Ishikawa (cell line): Measurements from ENCODE around the gene KLF2.

Source experiments
- CEBPB ChIP-seq: IDR thresholded peaks from 2 replicates; pipeline ENCODE4 v1.6.1; 2012
- CREB1 ChIP-seq: IDR thresholded peaks from 2 replicates; pipeline ENCODE4 v1.6.1; 2012; ENCODE audit warnings: low read depth
- EGR1 ChIP-seq: IDR thresholded peaks from 2 replicates; pipeline ENCODE4 v1.6.1; 2012
- EP300 ChIP-seq: IDR thresholded peaks from 2 replicates; pipeline ENCODE4 v1.6.1; 2012; ENCODE audit warnings: borderline replicate concordance
- FOXM1 ChIP-seq: IDR thresholded peaks from 2 replicates; pipeline ENCODE4 v1.6.1; 2012; ENCODE audit warnings: low read depth, borderline replicate concordance
- NFIC ChIP-seq: IDR thresholded peaks from 2 replicates; pipeline ENCODE4 v1.6.1; 2012
- RAD21 ChIP-seq: IDR thresholded peaks from 2 replicates; pipeline ENCODE4 v1.6.1; 2012; ENCODE audit warnings: low read depth
- REST ChIP-seq: IDR thresholded peaks from 2 replicates; pipeline ENCODE4 v1.6.1; 2012; ENCODE audit warnings: low read depth, mild to moderate bottlenecking
- TAF1 ChIP-seq: IDR thresholded peaks from 2 replicates; pipeline ENCODE4 v1.6.1; 2012; ENCODE audit warnings: low read depth, mild to moderate bottlenecking
- TCF12 ChIP-seq: IDR thresholded peaks from 2 replicates; pipeline ENCODE4 v1.6.1; 2012; ENCODE audit warnings: low read depth
- TEAD4 ChIP-seq: IDR thresholded peaks from 2 replicates; pipeline ENCODE4 v1.6.1; 2012
- USF1 ChIP-seq: IDR thresholded peaks from 2 replicates; pipeline ENCODE4 v1.6.1; 2012
- YY1 ChIP-seq: IDR thresholded peaks from 2 replicates; pipeline ENCODE4 v1.6.1; 2012; ENCODE audit warnings: low read depth
- ZBTB7A ChIP-seq: IDR thresholded peaks from 2 replicates; pipeline ENCODE4 v1.6.1; 2012; ENCODE audit warnings: low read depth
- TF ChIP-seq, protein P1 (sequence below): IDR thresholded peaks from 2 replicates; pipeline ENCODE4 v1.6.1; 2012

Gene KLF2

GRCh38 chr19:16376241-16376640 is 51.6 kb downstream of the KLF2 start:
- TF ChIP-seq RAD21: no peak
- no peak for TF ChIP-seq YY1
- TF ChIP-seq, protein P1, sequence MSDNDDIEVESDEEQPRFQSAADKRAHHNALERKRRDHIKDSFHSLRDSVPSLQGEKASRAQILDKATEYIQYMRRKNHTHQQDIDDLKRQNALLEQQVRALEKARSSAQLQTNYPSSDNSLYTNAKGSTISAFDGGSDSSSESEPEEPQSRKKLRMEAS: no peak
- TF ChIP-seq USF1: no peak
- no peak for TF ChIP-seq CEBPB
- no peak for TF ChIP-seq EGR1
- no peak for TF ChIP-seq TCF12
- TF ChIP-seq TEAD4: no peak
- no peak for TF ChIP-seq REST
- TF ChIP-seq ZBTB7A: no peak
- no peak for TF ChIP-seq EP300
- no peak for TF ChIP-seq CREB1
- no peak for TF ChIP-seq FOXM1
- no peak for TF ChIP-seq NFIC
- TF ChIP-seq TAF1: no peak

DNA sequence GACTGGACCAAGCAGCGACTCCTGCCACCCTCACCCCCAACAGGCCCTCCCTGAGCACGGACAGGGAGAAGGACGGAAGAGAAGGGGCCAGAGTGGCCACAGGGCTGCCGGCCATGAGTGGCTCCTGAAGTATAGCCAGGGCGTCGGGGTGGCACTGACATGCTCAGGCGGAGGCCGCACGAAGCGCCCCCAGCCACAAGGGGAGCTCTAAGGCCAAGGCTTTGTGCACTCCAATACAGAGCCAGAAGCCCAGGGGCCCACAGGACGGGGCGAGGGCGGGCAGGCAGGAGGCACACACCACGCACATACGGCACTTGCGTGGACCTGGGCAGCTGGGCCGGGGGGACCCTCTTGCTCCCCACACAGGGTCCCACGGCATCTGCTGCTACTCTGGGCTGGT is 52.0 kb downstream of the KLF2 start:
- TF ChIP-seq RAD21: peak; percentile 32; the same call in 1 of the 2 replicates
- no peak for TF ChIP-seq YY1
- TF ChIP-seq NFIC: no peak
- no peak for TF ChIP-seq REST
- no peak for TF ChIP-seq TCF12

GRCh38 chr19:16377521-16377920 is 52.9 kb downstream of the KLF2 start:
- TF ChIP-seq EP300: no peak
- no peak for TF ChIP-seq ZBTB7A
- TF ChIP-seq NFIC: no peak
- TF ChIP-seq REST: peak; percentile 47
